ENCODE results near the gene CYB5B.

CYB5B gene

GRCh38 chr16:69451166-69451565, 26.7 kb downstream of the CYB5B start:
- H3K4me3 ChIP-seq (ENCODE audit: low read depth, low read length), result no peak overlapping the region

GRCh38 chr16:69453936-69454335, 29.5 kb downstream of the CYB5B start:
- no peak overlapping the region for H3K4me3 ChIP-seq (ENCODE audit: low read depth, low read length)
- no peak for TF ChIP-seq CTCF (IDR thresholded peaks at IDR 0.05; ENCODE audit: low read depth, low read length)

More at GRCh38 chr16:69451166-69451565, 26.7 kb downstream of the CYB5B start:
- no peak for TF ChIP-seq CTCF (IDR thresholded peaks at IDR 0.05; ENCODE audit: low read depth, low read length)

GRCh38 chr16:69463876-69464275, 39.5 kb downstream of the CYB5B start:
- no peak overlapping the region for H3K4me3 ChIP-seq (ENCODE audit: low read depth, low read length)
- no peak for TF ChIP-seq CTCF (IDR thresholded peaks at IDR 0.05; ENCODE audit: low read depth, low read length)

DNA sequence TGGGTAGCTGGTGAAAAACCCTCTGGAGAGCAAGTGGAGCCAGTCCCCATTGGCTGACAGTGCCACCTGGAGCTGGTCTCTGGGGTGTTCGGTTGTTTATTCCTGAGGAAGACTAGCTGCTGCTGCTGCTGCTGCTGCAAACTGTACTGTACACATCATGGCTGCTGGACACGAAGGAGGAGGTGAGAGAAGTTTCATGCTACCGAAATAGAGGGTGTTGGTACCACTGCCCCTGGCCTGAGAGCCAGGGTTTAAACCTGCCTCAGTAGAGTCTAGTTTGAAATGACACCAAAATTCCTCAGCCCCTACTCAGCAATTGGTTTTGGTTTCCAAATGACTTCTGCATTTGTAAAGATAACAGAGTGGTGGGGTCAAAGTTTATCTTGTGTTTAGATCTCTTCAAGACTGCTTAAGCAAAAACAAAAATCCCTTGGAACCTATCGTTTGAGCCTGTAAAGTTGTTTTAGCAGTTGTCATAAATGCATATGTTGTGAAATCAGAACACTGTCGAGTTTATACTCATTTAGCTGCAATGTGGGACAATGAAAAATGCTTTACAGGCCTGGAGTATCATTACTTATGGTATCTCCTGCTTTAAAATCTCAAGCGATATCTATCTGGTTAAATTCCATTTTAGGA, 40.8 kb downstream of the CYB5B start:
- TF ChIP-seq CTCF (IDR thresholded peaks at IDR 0.05; ENCODE audit: low read depth, low read length), result no peak
- H3K4me3 ChIP-seq (ENCODE audit: low read depth, low read length), result no peak overlapping the region

- no peak for TF ChIP-seq CTCF (IDR thresholded peaks at IDR 0.05; ENCODE audit: low read depth, low read length)
- H3K4me3 ChIP-seq (ENCODE audit: low read depth, low read length), result no peak overlapping the region
Measured at GRCh38 chr16:69465881-69466280, 41.5 kb downstream of the CYB5B start.

DNA sequence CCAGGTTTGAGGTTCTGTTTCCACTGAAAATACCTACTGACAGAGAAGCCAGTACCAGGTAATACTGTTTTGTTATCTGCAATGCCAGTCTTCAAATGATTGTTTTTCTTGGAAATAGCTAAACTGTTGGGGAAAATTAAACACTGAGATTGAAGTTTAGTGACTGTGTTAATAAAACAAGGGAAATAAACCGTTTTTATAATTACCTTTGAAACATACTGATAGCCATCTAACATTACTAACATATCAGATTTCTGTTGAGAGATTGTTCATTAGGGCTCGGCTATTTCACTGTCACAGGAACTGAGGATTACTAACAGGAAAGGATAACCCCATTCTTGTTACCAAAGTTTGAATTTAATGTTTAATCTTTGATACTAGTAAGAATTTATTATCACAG, 42.1 kb downstream of the CYB5B start:
- H3K4me3 ChIP-seq (ENCODE audit: low read depth, low read length), result no peak overlapping the region

DNA sequence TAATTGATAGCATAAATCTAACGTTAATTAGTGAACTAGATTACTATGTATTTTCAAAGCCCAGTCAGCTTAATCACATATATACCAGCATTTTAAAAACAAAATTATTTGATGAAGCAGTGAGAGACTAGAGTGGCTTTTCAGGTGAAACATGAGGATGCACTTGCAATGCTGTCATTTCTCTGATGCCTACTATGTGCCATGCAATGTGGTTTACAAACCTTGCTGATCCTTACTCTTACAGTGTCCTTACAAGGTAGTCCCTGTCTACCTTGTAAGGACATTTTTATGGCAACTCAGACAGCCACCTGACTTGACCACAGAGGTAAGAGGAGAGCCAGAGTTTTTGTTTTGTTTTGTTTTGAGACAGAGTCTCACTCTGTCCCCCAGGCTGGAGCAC, 42.7 kb downstream of the CYB5B start:
- H3K4me3 ChIP-seq (ENCODE audit: low read depth, low read length), result no peak overlapping the region
- no peak for TF ChIP-seq CTCF (IDR thresholded peaks at IDR 0.05; ENCODE audit: low read depth, low read length)

More for the DNA sequence above, 42.1 kb downstream of the CYB5B start:
- no peak for TF ChIP-seq CTCF (IDR thresholded peaks at IDR 0.05; ENCODE audit: low read depth, low read length)

All from WI38 (cell line).